K562 (cell line): ENCODE data around the gene UBE2L3. TPM values are rescaled to one million over a fixed set of nuclear protein-coding genes. Genes with fewer than 3 reads are reported as not detected.

ENCODE experiments used
- BCOR ChIP-seq: fragments of 450-650 bp; IDR thresholded peaks from 2 replicates; pipeline ENCODE4 v1.6.1; 2016
- CHD1 ChIP-seq: fragments of 200-600 bp; sonication (generic); IDR thresholded peaks from one replicate; pipeline ENCODE4 v1.6.1; 2012; ENCODE audit warnings: mild to moderate bottlenecking, moderate library complexity, low read length, inconsistent platforms
- DACH1 ChIP-seq: fragments of 450-650 bp; IDR thresholded peaks from 2 replicates; pipeline ENCODE4 v1.6.1; 2018; ENCODE audit not compliant: partially characterized antibody
- GABPB2 ChIP-seq: fragments of 250-450 bp; sonication (Bioruptor Pico); conservative IDR thresholded peaks from 2 replicates; pipeline ENCODE4 v1.5.1; 2021; ENCODE audit warnings: mild to moderate bottlenecking
- HDAC3 ChIP-seq: fragments of 450-650 bp; IDR thresholded peaks from 2 replicates; pipeline ENCODE4 v1.6.1; 2018; ENCODE audit warnings: borderline replicate concordance, mild to moderate bottlenecking, moderate library complexity; ENCODE audit not compliant: partially characterized antibody
- HNRNPL ChIP-seq: fragments of 200-400 bp; formaldehyde crosslinking; IDR thresholded peaks from 2 replicates; pipeline ENCODE4 v1.6.1; 2017; ENCODE audit warnings: low read depth, mild to moderate bottlenecking, low read length
- HOMEZ ChIP-seq: fragments of 250-450 bp; sonication (Bioruptor Pico); IDR thresholded peaks from 2 replicates; pipeline ENCODE4 v1.4.0; 2020; ENCODE audit warnings: mild to moderate bottlenecking, moderate library complexity
- HOXB6 ChIP-seq: fragments of 250-450 bp; sonication (Bioruptor Pico); IDR thresholded peaks from 2 replicates; pipeline ENCODE4 v1.5.1; 2022; ENCODE audit warnings: mild to moderate bottlenecking, borderline replicate concordance
- ID3 ChIP-seq, 2 experiments: fragments of 250-450 bp in 1 of 2; fragments of 450-650 bp in 1 of 2; sonication (Bioruptor Pico) in 1 of 2; IDR thresholded peaks; 2 replicates each; pipeline versions ENCODE4 v1.6.1 to v1.8.0; 2016 to 2021; ENCODE audit warnings: mild to moderate bottlenecking in 2 of 2, moderate library complexity in 2 of 2, missing compliant biosample characterization in 1 of 2, missing genetic modification characterization in 1 of 2
- IRF2 ChIP-seq: sonication (generic); formaldehyde crosslinking; IDR thresholded peaks from 2 replicates; pipeline ENCODE4 v1.8.1; 2022; ENCODE audit warnings: mild to moderate bottlenecking, missing genetic modification reagents
- KAT7 ChIP-seq: sonication (generic); formaldehyde crosslinking; IDR thresholded peaks from 2 replicates; pipeline ENCODE4 v1.8.0; 2022; ENCODE audit warnings: missing genetic modification reagents, mild to moderate bottlenecking, borderline replicate concordance
- MCM2 ChIP-seq: fragments of 450-650 bp; IDR thresholded peaks from 2 replicates; pipeline ENCODE4 v1.6.1; 2017; ENCODE audit warnings: low read depth, mild to moderate bottlenecking
- MCM5 ChIP-seq: fragments of 450-650 bp; IDR thresholded peaks from 2 replicates; pipeline ENCODE4 v1.6.1; 2016; ENCODE audit warnings: low read depth
- NEUROD1 ChIP-seq: fragments of 150-350 bp; IDR thresholded peaks from 2 replicates; pipeline ENCODE4 v1.6.1; 2014; ENCODE audit warnings: borderline replicate concordance, low read length, low read depth; ENCODE audit not compliant: partially characterized antibody
- NR2F6 ChIP-seq: fragments of 450-650 bp; formaldehyde crosslinking; IDR thresholded peaks from 2 replicates; pipeline ENCODE4 v1.4.0; 2020; ENCODE audit warnings: mild to moderate bottlenecking
- RBM14 ChIP-seq: fragments of 200-400 bp; formaldehyde crosslinking; IDR thresholded peaks from 2 replicates; pipeline ENCODE4 v1.6.1; 2018; ENCODE audit warnings: low read depth, mild to moderate bottlenecking, low read length, moderate library complexity, borderline replicate concordance; ENCODE audit not compliant: insufficient read depth
- RBM15 ChIP-seq: fragments of 200-400 bp; formaldehyde crosslinking; IDR thresholded peaks from 2 replicates; pipeline ENCODE4 v1.6.1; 2018; ENCODE audit warnings: mild to moderate bottlenecking, low read length, moderate library complexity; ENCODE audit not compliant: insufficient read depth
- RBM34 ChIP-seq: fragments of 200-400 bp; formaldehyde crosslinking; IDR thresholded peaks from 2 replicates; pipeline ENCODE4 v1.6.1; 2018; ENCODE audit warnings: low read length, borderline replicate concordance; ENCODE audit not compliant: insufficient read depth
- RHOXF2B ChIP-seq: fragments of 250-450 bp; sonication (Bioruptor Pico); conservative IDR thresholded peaks from 2 replicates; pipeline ENCODE4 v1.5.1; 2021
- SAP30 ChIP-seq: fragments of 200-600 bp; sonication (generic); IDR thresholded peaks from 2 replicates; pipeline ENCODE4 v1.6.1; 2012; ENCODE audit warnings: borderline replicate concordance, low read depth, mild to moderate bottlenecking, moderate library complexity, low read length, control low read depth, inconsistent platforms; ENCODE audit not compliant: insufficient read depth, poor library complexity, severe bottlenecking
- SIN3A ChIP-seq, 2 experiments: fragments of 150-350 bp in 1 of 2; IDR thresholded peaks; 2 replicates each; pipeline ENCODE4 v1.6.1; 2011 to 2016; ENCODE audit warnings: borderline replicate concordance in 2 of 2, low read depth in 2 of 2, low read length in 2 of 2, mild to moderate bottlenecking in 2 of 2, moderate library complexity in 2 of 2; ENCODE audit not compliant: control insufficient read depth in 1 of 2
- SUPT5H ChIP-seq: fragments of 450-650 bp; IDR thresholded peaks from 2 replicates; pipeline ENCODE4 v1.6.1; 2016
- TEAD4 ChIP-seq, 2 experiments: sonication (generic) in 1 of 2; formaldehyde crosslinking in 1 of 2; IDR thresholded peaks; 2 replicates each; pipeline versions ENCODE4 v1.6.1 to v1.8.0; 2012 to 2022; ENCODE audit warnings: borderline replicate concordance in 1 of 2, inconsistent platforms in 1 of 2, low read length in 1 of 2, mild to moderate bottlenecking in 1 of 2, missing genetic modification reagents in 1 of 2
- ZNF121 ChIP-seq: sonication (generic); formaldehyde crosslinking; conservative IDR thresholded peaks from 2 replicates; pipeline ENCODE4 v1.8.0; 2022; ENCODE audit warnings: missing genetic modification reagents
- ZNF740 ChIP-seq, 3 experiments: fragments of 200-800 bp in 1 of 3; sonication (Bioruptor generic) in 1 of 3; sonication (generic) in 1 of 3; formaldehyde crosslinking in 1 of 3; IDR thresholded peaks; 2 replicates each; pipeline versions ENCODE4 v1.6.1 to v1.8.0; 2016 to 2022; ENCODE audit warnings: mild to moderate bottlenecking in 2 of 3, missing compliant biosample characterization in 2 of 3, missing genetic modification characterization in 2 of 3, missing genetic modification reagents in 1 of 3
- ZNF764 ChIP-seq: fragments of 250-450 bp; sonication (Bioruptor Pico); IDR thresholded peaks from 2 replicates; pipeline ENCODE4 v1.4.0; 2020; ENCODE audit warnings: low read depth, mild to moderate bottlenecking, moderate library complexity
- polyA plus RNA-seq, 8 experiments: library from polyadenylated mRNA; depleted of rRNA in 4 of 8; stranded (reverse) in 5 of 8; unstranded in 3 of 8; fragments of >200 nt; fragmentation: Nextera tagmentation in 2 of 8; fragmentation: Illumina TruSeq in 1 of 8; extraction: Ambion mirVana in 2 of 8; extraction: Trizol in 1 of 8; gene quantifications; 2 replicates each; pipeline versions ENCODE4 v1.2.1 to v1.2.3, GENCODE V29; 2011 to 2014; ENCODE audit warnings: inconsistent platforms in 1 of 8, missing spikeins in 1 of 8
- total RNA-seq, 7 experiments: library from RNA; depleted of rRNA in 6 of 7; stranded (reverse); fragments of >200 nt in 6 of 7; fragmentation: Illumina TruSeq in 2 of 7; extraction: Trizol in 2 of 7; gene quantifications; 2 replicates each; pipeline versions ENCODE4 v1.2.1 to v1.2.3, GENCODE V29; 2011 to 2021; ENCODE audit warnings: low replicate concordance in 1 of 7

Gene UBE2L3
- total and polyA plus RNA-seq, 9 of the 15 experiments (the other 6 are each of a cell fraction or from before 2014, with no cell fraction given): 215 to 625 (median 285) TPM

GRCh38 chr22:21579474-21579851 lies 11.9 kb downstream of the UBE2L3 start (continued):
- no peak for TF ChIP-seq RBM14
- no peak for TF ChIP-seq NEUROD1
- 0 out of 2 replicates have a peak, but pooled peaks have one; percentile 35 for TF ChIP-seq GABPB2
- no peak; the same call in 1 of the 2 replicates for TF ChIP-seq ZNF740 (CRISPR knock-in tag; IDR thresholded peaks at IDR 0.05)
- no peak for TF ChIP-seq ZNF740 (tag; IDR thresholded peaks at IDR 0.05)
- TF ChIP-seq SIN3A (IDR thresholded peaks at IDR 0.05; ENCODE audit: borderline replicate concordance in 2 of 2, control insufficient read depth in 1 of 2, low read depth in 2 of 2, low read length in 2 of 2): no peak
- TF ChIP-seq BCOR: no peak
- TF ChIP-seq CHD1: no peak
- 0 out of 2 replicates have a peak, but pooled peaks have one; percentile 35 for TF ChIP-seq HNRNPL
- TF ChIP-seq KAT7 (CRISPR knock-in tag): no peak
- TF ChIP-seq TEAD4 (IDR thresholded peaks at IDR 0.05; ENCODE audit: low read length): no peak
- TF ChIP-seq TEAD4 (CRISPR knock-in tag; IDR thresholded peaks at IDR 0.05; ENCODE audit: borderline replicate concordance): 0 out of 2 replicates have a peak, but pooled peaks have one; percentile 46
- TF ChIP-seq HDAC3: no peak
- TF ChIP-seq MCM5: no peak
- peak; percentile 63; the same call in 1 of the 2 replicates for TF ChIP-seq HOXB6 (CRISPR knock-in tag)
- peak; percentile 37; the same call in 1 of the 2 replicates for TF ChIP-seq ZNF121 (CRISPR knock-in tag)
- no peak for TF ChIP-seq SUPT5H
- 0 out of 2 replicates have a peak, but pooled peaks have one; percentile 1 for TF ChIP-seq HOMEZ (CRISPR knock-in tag)
- no peak for TF ChIP-seq RBM15
- no peak for TF ChIP-seq IRF2 (CRISPR knock-in tag)
- no peak for TF ChIP-seq ZNF764 (CRISPR knock-in tag)
- TF ChIP-seq RBM34: no peak
- peak; percentile 73; the same call in 1 of the 2 replicates for TF ChIP-seq RHOXF2B (CRISPR knock-in tag)
- no peak for TF ChIP-seq ID3 (CRISPR knock-in tag; IDR thresholded peaks at IDR 0.05)
- no peak for TF ChIP-seq ID3 (tag; IDR thresholded peaks at IDR 0.05)
- TF ChIP-seq SAP30: no peak
- no peak for TF ChIP-seq NR2F6
- no peak for TF ChIP-seq MCM2
- no peak for TF ChIP-seq DACH1
